Measurements from ENCODE around the gene DOK4.

Gene DOK4

GRCh38 chr16:57532266-57532625, 46.0 kb upstream of the DOK4 start:
- peak; percentile 10 for DNase-seq (ENCODE audit: low spot score)
- in situ Hi-C loops (cut with MboI; ENCODE audit: low pct_unique_long_range_greater_than_20kb, low sequenced_read_pairs, unreplicated experiment): no loop called here
- no peak for TF ChIP-seq CTCF (IDR thresholded peaks at IDR 0.05; ENCODE audit: extremely low read depth, insufficient read depth, missing control alignments)

- TF ChIP-seq CTCF (IDR thresholded peaks at IDR 0.05; ENCODE audit: extremely low read depth, insufficient read depth, missing control alignments): no peak
- in situ Hi-C loops (cut with MboI; ENCODE audit: low pct_unique_long_range_greater_than_20kb, low sequenced_read_pairs, unreplicated experiment): no loop called here
- no peak for DNase-seq (ENCODE audit: low spot score)
These were observed 45.5 kb upstream of the DOK4 start for GRCh38 chr16:57531635-57532265.

GRCh38 chr16:57531253-57531575, 44.9 kb upstream of the DOK4 start:
- peak; percentile 8 for DNase-seq (ENCODE audit: low spot score)
- TF ChIP-seq CTCF (IDR thresholded peaks at IDR 0.05; ENCODE audit: extremely low read depth, insufficient read depth, missing control alignments): no peak
- in situ Hi-C loops (cut with MboI; ENCODE audit: low pct_unique_long_range_greater_than_20kb, low sequenced_read_pairs, unreplicated experiment): no loop called here

- peak; percentile 9 for DNase-seq (ENCODE audit: low spot score)
- in situ Hi-C loops (cut with MboI; ENCODE audit: low pct_unique_long_range_greater_than_20kb, low sequenced_read_pairs, unreplicated experiment): no loop called here
- no peak for TF ChIP-seq CTCF (IDR thresholded peaks at IDR 0.05; ENCODE audit: extremely low read depth, insufficient read depth, missing control alignments)
These were observed 44.4 kb upstream of the DOK4 start for GRCh38 chr16:57530522-57531252.

- in situ Hi-C loops (cut with MboI; ENCODE audit: low pct_unique_long_range_greater_than_20kb, low sequenced_read_pairs, unreplicated experiment): no loop called here
- peak; percentile 82 for DNase-seq (ENCODE audit: low spot score)
- TF ChIP-seq CTCF (IDR thresholded peaks at IDR 0.05; ENCODE audit: extremely low read depth, insufficient read depth, missing control alignments): no peak
These were observed 43.8 kb upstream of the DOK4 start for GRCh38 chr16:57530104-57530521.

- no peak for DNase-seq (ENCODE audit: low spot score)
- in situ Hi-C loops (cut with MboI; ENCODE audit: low pct_unique_long_range_greater_than_20kb, low sequenced_read_pairs, unreplicated experiment): no loop called here
- TF ChIP-seq CTCF (IDR thresholded peaks at IDR 0.05; ENCODE audit: extremely low read depth, insufficient read depth, missing control alignments): no peak
These were observed 43.3 kb upstream of the DOK4 start for GRCh38 chr16:57529391-57530103.
